ENCODE measurements around the gene ARID1A.
"Not testable (repeated sequence)": the region's sequence is repeated elsewhere in the genome, so short reads cannot be mapped to it uniquely, and the experiment has no call there.

The ARID1A gene

GRCh38 chr1:26697978-26698849, 2.4 kb downstream of the ARID1A start:
- peak overlapping the region; percentile 89 for H3K4me2 ChIP-seq
- H3K27ac ChIP-seq = peak overlapping the region; percentile 100
- peaks cover 68% of the 10 kb centered on the region for H3K4me1 ChIP-seq
- peaks cover 27% of the 10 kb centered on the region for H3K36me3 ChIP-seq
- H3K9me3 ChIP-seq = no peaks in the 10 kb centered on the region
- peak overlapping the region; percentile 100 for H3K9ac ChIP-seq
- peak overlapping the region; percentile 98 for H3K4me3 ChIP-seq
- TF ChIP-seq Cebpa-rat (IDR thresholded peaks at IDR 0.05) = no peak
- no peaks in the 10 kb centered on the region for H3K27me3 ChIP-seq
- H4K20me1 ChIP-seq = peaks cover 55% of the 10 kb centered on the region

GRCh38 chr1:26700711-26701110, 4.9 kb downstream of the ARID1A start:
- peak overlapping the region; percentile 98; the same call in 1 of the 2 replicates for H3K4me3 ChIP-seq
- H3K27ac ChIP-seq = 0 out of 2 replicates have a peak overlapping the region, but pooled peaks have one; percentile 10
- no peak for TF ChIP-seq Cebpa-rat (IDR thresholded peaks at IDR 0.05)
- no peaks in the 10 kb centered on the region for H3K27me3 ChIP-seq
- H3K4me2 ChIP-seq = peak overlapping the region; percentile 89
- H3K9ac ChIP-seq = peak overlapping the region; percentile 58
- H3K4me1 ChIP-seq = peaks cover 73% of the 10 kb centered on the region
- peaks cover 80% of the 10 kb centered on the region for H4K20me1 ChIP-seq
- no peaks in the 10 kb centered on the region for H3K9me3 ChIP-seq
- H3K36me3 ChIP-seq = peaks cover 47% of the 10 kb centered on the region

DNA sequence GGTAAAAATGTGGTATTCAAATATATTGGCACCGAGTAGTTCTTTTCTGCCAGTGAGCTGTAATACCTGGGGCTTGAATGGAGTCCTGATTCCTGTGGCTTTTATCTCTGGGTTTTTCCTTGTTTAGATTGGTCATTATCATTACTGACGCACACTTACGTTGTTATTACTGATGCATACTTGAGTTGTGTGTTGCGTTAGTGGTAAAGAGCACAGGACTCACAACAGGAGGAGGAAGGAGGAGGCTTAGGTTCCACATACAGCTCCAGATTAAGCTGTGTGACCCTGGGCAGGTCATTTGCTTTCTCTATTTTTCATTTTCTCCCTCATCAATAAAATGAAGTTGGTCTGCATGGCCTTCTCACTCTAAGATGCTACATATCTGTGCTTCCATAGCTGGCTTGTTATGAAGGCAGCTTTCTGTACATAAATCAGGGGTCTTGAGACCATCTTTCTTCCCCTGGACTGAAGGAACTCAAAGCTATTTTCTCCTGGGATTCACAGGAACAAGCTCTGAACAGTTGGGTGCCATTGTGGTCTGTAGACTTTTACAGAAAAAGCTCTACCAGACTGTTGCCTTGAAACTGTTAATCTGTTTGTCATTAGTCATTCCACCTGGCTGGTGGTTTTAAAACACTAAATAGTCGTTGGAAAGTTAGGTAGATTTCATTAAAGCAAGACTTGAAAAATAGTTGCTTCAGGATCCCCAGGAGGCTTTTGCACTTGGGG, 5.6 kb downstream of the ARID1A start:
- peak overlapping the region; percentile 27 for H3K27ac ChIP-seq
- H4K20me1 ChIP-seq = peaks cover 87% of the 10 kb centered on the region
- H3K27me3 ChIP-seq = no peaks in the 10 kb centered on the region
- H3K9ac ChIP-seq = peak overlapping the region; percentile 58; the same call in 1 of the 2 replicates
- peaks cover 49% of the 10 kb centered on the region for H3K36me3 ChIP-seq
- H3K9me3 ChIP-seq = no peaks in the 10 kb centered on the region
- peak overlapping the region; percentile 89 for H3K4me2 ChIP-seq
- H3K4me1 ChIP-seq = peaks cover 81% of the 10 kb centered on the region
- peak overlapping the region; percentile 98; the same call in 1 of the 2 replicates for H3K4me3 ChIP-seq
- TF ChIP-seq Cebpa-rat (IDR thresholded peaks at IDR 0.05) = no peak

- H3K36me3 ChIP-seq = peaks cover 56% of the 10 kb centered on the region
- H3K4me1 ChIP-seq = peaks cover 88% of the 10 kb centered on the region
- TF ChIP-seq Cebpa-rat (IDR thresholded peaks at IDR 0.05) = no peak
- H3K4me3 ChIP-seq = peak overlapping the region; percentile 98; the same call in 1 of the 2 replicates
- H3K27ac ChIP-seq = peak overlapping the region; percentile 28
- H3K9ac ChIP-seq = peak overlapping the region; percentile 58; the same call in 1 of the 2 replicates
- H3K27me3 ChIP-seq = no peaks in the 10 kb centered on the region
- peaks cover 94% of the 10 kb centered on the region for H4K20me1 ChIP-seq
- H3K4me2 ChIP-seq = peak overlapping the region; percentile 89
- H3K9me3 ChIP-seq = no peaks in the 10 kb centered on the region
These were observed 6.3 kb downstream of the ARID1A start for GRCh38 chr1:26701995-26702679.

- Histone ChIP-seq H3K27ac (peak overlapping the region; percentile 28; the same call in 1 of the 2 replicates), H4K20me1 (peaks cover 100% of the 10 kb centered on the region), H3K27me3 (no peaks in the 10 kb centered on the region), H3K4me2 (peak overlapping the region; percentile 89), H3K36me3 (peaks cover 61% of the 10 kb centered on the region), H3K9ac (peak overlapping the region; percentile 3; the same call in 1 of the 2 replicates), H3K4me3 (no peak overlapping the region), H3K4me1 (peaks cover 93% of the 10 kb centered on the region), H3K9me3 (no peaks in the 10 kb centered on the region)
- TF ChIP-seq Cebpa-rat (IDR thresholded peaks at IDR 0.05) = no peak
These were observed 6.8 kb downstream of the ARID1A start for GRCh38 chr1:26702680-26703038.

DNA sequence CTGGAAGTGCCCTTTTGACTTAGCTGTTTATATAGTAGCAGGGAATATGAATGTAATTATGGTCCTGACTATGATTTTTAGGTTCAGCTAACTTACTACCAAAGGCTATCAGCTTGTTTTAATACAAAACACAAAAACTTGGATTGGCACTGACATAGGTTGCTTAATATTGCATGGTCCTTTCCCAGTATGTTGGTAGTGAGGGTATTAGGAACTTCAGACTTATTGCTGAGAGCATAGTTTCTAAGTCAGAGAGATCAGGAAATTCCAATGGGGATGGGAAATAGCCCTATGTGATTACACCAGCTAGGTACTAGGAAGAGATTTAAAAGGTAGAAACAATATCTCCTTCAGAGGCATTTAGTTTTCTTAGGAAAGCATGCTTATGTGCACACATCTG, 7.7 kb downstream of the ARID1A start:
- H3K9me3 ChIP-seq = no peaks in the 10 kb centered on the region
- H3K36me3 ChIP-seq = peaks cover 69% of the 10 kb centered on the region
- H3K4me2 ChIP-seq = peak overlapping the region; percentile 89
- peaks cover 96% of the 10 kb centered on the region for H3K4me1 ChIP-seq
- no peak for TF ChIP-seq Cebpa-rat (IDR thresholded peaks at IDR 0.05)
- no peak overlapping the region for H3K27ac ChIP-seq
- H3K4me3 ChIP-seq = no peak overlapping the region
- no peak overlapping the region for H3K9ac ChIP-seq
- no peaks in the 10 kb centered on the region for H3K27me3 ChIP-seq
- peaks cover 100% of the 10 kb centered on the region for H4K20me1 ChIP-seq

DNA sequence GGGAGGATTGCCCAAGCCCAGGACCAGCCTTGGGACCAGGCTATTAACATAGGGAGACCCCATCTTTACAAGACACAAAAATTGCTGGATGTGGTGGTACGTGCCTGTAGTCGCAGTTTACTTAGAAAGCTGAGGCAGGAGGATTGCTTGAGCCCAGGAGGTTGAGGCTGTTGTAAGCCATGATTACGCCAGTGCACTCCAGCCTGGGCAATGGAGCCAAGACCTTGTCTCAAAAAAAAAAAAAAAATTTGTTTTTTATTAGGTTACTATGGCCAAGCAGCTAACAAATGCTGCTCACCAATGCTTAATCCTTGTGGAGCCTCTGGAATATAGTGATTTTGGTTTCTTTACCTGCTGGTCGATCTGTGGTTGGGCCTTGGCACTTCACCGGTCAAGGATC, 8.8 kb downstream of the ARID1A start:
- Histone ChIP-seq H3K36me3 (peaks cover 81% of the 10 kb centered on the region), H3K27me3 (no peaks in the 10 kb centered on the region), H3K9me3 (no peaks in the 10 kb centered on the region), H3K4me2 (peak overlapping the region; percentile 89), H3K4me1 (peaks cover 84% of the 10 kb centered on the region), H3K27ac (no peak overlapping the region), H4K20me1 (peaks cover 100% of the 10 kb centered on the region), H3K9ac (no peak overlapping the region), H3K4me3 (no peak overlapping the region)
- TF ChIP-seq Cebpa-rat (IDR thresholded peaks at IDR 0.05) = no peak

DNA sequence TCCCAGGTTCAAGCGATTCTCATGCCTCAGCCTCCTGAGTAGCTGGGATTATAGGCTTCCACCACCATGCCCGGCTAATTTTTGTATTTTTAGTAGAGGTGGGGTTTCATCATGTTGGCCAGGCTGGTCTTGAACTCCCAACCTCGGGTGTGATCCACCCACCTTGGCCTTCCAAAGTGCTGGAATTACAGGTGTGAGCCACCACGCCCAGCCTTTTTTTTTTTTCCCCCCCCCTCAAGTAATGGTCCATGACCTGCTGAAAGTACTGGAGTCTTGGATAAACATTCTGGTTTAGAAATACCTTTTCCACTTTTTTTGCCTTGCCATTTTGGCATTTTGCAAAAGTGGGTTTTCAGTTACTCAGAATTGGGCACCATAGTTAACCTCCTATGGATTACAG, 9.4 kb downstream of the ARID1A start:
- not testable (repeated sequence) for H3K27ac ChIP-seq, H3K27me3 ChIP-seq, H3K4me3 ChIP-seq, H3K9me3 ChIP-seq, H3K9ac ChIP-seq
- Histone ChIP-seq H3K36me3 (peaks cover 86% of the 10 kb centered on the region), H3K4me2 (peak overlapping the region; percentile 89), H3K4me1 (peaks cover 78% of the 10 kb centered on the region), H4K20me1 (peaks cover 100% of the 10 kb centered on the region)

DNA sequence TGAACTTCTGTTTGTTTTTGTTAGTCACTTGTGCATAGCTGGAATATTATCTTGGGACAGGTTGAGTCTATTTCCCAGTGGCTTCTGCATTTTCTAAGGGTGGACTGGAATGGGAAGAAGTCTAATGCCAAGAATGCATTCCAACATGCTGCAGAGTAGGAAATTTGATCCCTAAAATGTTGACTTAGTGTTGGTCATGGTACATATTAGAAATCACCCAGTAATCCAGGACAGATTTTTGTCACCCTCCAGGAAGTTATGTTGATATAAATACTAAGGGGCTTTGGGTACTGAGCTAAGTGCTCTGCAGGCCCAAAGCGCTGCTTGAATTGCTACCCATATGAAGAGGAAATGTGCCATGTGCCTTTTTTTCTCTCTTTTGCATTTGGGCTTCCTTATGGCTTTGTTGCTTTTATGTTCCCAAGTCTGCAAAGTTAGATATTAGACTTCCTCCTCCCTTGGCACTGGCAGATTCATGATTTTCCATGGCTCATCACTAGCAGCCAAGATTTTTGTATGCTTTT, 10.0 kb downstream of the ARID1A start:
- Histone ChIP-seq H3K36me3 (peaks cover 89% of the 10 kb centered on the region), H4K20me1 (peaks cover 100% of the 10 kb centered on the region), H3K4me1 (peaks cover 72% of the 10 kb centered on the region), H3K4me3 (peak overlapping the region; percentile 16; the same call in 1 of the 2 replicates), H3K9ac (peak overlapping the region; percentile 52), H3K9me3 (no peaks in the 10 kb centered on the region), H3K27ac (peak overlapping the region; percentile 28), H3K4me2 (peak overlapping the region; percentile 89), H3K27me3 (no peaks in the 10 kb centered on the region)
- no peak for TF ChIP-seq Cebpa-rat (IDR thresholded peaks at IDR 0.05)

Measured in BLaER1 (cell line).